Left forelimb (tissue), 1 donor: ENCODE results near the gene BIVM.
"Not testable (repeated sequence)": the region's sequence is repeated elsewhere in the genome, so short reads cannot be mapped to it uniquely, and the experiment has no call there.

Experiments used
- DNase-seq: peaks from one replicate; pipeline ENCODE4 v3.0.0-alpha.2; 2018; ENCODE audit warnings: low spot score

The BIVM gene, protein sequence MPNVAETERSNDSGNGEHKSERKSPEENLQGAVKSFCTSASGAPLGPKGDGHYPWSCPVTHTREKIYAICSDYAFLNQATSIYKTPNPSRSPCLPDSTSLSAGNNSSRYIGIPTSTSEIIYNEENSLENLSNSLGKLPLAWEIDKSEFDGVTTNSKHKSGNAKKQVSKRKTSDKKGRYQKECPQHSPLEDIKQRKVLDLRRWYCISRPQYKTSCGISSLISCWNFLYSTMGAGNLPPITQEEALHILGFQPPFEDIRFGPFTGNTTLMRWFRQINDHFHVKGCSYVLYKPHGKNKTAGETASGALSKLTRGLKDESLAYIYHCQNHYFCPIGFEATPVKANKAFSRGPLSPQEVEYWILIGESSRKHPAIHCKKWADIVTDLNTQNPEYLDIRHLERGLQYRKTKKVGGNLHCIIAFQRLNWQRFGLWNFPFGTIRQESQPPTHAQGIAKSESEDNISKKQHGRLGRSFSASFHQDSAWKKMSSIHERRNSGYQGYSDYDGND

GRCh38 chr13:102798581-102799425 is at the start of gene BIVM, which contains the start of gene POGLUT2:
Gene BIVM (plus strand): TSS chr13:102799119. CDS start chr13:102807268, 8,149 bp downstream.
Gene POGLUT2 (minus strand): TSS chr13:102798976. CDS start chr13:102798670, 306 bp downstream.
- peak; percentile 93 for DNase-seq

GRCh38 chr13:102751886-102752285 is 47.0 kb upstream of the BIVM start:
- DNase-seq = no peak

DNA sequence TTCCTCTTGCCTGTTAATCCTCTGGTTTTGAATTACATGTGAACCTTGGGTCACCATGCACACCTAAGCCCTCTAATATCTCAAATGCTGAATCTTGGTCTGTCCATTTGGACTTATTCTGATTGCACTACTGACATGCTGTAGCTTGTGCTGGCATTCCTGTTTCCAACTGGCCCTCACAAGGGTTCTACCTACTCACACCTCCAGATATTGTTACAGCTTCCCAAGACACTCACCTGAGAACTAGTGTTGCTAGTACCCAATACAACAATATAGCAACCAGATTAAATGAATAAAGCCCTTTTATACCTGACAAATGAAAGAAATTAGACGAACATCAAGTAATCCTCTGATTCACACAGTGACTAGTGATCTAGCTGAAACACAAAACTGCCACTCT is 41.9 kb upstream of the BIVM start:
- no peak for DNase-seq

GRCh38 chr13:102758842-102759241 is 40.1 kb upstream of the BIVM start:
- no peak for DNase-seq

- DNase-seq = no peak
Observed at GRCh38 chr13:102761071-102761470, 37.8 kb upstream of the BIVM start.

- no peak for DNase-seq
Observed at GRCh38 chr13:102763741-102764140, 35.2 kb upstream of the BIVM start.

- no peak for DNase-seq
Observed at GRCh38 chr13:102768909-102769308, 30.0 kb upstream of the BIVM start.

DNA sequence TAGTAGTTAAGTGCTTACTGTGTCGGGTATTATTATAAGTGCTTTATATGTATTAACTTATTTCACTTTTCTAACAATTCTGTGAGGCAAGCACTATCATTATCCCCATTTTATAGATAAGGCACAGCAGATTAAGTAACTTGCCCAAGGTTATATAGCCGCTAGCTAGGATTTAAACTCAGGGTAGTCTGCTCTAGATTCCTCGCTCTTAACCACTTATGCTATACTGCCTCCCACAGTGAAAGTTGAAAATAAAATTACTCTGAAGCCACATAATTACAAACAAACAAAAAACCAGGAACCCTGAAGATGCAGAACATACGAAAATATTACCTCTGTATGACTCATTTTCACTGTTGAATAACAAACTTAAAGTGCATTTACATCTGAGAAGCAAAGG is 29.2 kb upstream of the BIVM start:
- no peak for DNase-seq

DNA sequence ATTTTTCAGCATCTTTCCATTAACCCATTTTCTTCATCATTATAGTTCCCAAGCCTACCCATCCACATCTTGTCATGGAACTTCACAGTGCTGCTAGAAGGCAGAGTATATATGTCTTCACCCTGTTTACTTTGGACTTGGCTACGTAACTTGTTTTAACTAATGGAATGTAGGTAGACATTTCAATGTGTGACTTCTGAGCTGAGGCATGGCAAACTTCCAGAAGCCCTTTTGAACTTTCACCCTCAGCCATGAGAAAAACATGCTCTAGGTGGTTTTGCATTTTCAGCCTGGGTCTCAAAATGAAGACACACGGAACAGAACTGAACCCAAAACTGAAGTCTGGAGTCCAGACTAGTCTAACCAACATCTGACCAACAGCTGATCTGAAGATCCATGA is 28.5 kb upstream of the BIVM start:
- no peak for DNase-seq

DNA sequence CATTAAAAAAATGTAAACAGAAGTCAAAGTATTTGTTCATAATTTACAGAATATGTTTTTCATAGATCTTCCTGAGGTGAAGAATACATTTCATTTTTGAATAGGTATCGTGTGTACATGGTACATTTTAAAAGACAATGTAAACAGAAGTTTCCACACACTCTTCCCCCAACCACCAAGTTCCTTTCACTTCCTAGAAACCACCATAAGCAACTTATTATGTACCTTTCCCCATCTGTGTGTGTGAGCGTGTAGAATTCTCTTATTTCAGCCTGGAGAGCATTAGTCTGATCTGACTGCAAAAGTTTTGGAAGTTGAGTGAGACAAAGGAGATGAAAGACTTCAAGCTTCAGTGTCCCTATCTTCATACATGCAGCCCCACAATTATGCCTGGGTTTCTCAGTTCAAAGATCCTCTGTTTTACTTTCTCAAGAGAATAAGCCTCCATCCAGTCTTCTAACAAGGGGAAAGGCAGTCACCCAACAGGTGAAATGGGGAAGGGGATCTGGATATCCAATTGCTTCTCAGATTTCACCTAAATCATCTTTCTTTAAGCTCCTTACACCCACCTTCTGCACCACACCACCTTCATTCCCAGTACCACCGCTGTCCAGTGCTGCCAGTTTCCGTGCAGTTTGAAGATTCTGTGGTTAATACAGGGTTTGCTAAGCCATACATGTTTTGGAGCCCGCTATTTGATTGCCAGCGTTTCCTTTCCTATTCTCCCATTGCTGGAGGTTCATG is 27.4 kb upstream of the BIVM start:
- DNase-seq = no peak

GRCh38 chr13:102772042-102772425 is 26.9 kb upstream of the BIVM start:
- no peak for DNase-seq

DNA sequence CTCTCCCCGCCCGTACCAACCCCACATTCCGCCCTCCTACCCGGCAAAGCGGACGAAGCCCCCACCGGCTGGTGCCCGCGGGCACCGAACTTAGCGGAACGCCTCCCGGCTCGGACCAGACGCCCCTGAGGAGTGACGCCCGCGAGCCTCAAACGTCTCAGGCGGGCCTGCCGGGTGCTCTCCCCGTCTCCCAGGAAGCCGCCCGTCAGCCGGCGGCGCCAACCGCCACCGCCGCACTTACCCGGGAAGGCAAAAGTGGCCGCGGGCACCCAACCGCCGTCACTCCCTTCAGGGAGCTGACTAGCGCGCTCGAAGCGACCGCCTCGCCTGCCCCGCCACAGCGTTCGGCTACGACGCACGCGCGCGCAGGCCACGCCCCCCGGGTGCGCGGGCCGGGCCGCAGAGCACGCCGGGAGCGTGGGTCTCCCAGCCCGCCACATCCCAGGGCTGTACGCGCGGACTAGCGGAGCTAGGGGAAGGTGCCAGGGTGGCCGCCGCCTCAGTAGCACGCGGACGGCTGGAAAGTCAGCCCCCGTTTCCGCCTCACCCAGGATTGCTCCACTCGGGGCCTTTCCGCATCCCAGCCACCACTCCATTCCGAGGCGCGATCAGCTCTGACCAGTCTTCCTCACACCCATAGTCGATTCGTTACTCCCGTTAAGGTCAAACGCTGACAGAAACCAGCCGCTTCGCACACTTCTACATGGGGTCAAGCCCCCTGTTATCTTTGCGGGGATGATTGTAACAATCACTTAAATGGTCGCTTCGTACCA is 25.3 kb upstream of the BIVM start, which contains the start of gene TEX30:
Gene TEX30 (minus strand): TSS at position 346 of the 773 bp plus-strand sequence. CDS start 3,760 bp downstream, outside the sequence.
- peak; percentile 91 for DNase-seq

- DNase-seq = no peak
Observed at GRCh38 chr13:102774214-102774568, 24.7 kb upstream of the BIVM start.

DNA sequence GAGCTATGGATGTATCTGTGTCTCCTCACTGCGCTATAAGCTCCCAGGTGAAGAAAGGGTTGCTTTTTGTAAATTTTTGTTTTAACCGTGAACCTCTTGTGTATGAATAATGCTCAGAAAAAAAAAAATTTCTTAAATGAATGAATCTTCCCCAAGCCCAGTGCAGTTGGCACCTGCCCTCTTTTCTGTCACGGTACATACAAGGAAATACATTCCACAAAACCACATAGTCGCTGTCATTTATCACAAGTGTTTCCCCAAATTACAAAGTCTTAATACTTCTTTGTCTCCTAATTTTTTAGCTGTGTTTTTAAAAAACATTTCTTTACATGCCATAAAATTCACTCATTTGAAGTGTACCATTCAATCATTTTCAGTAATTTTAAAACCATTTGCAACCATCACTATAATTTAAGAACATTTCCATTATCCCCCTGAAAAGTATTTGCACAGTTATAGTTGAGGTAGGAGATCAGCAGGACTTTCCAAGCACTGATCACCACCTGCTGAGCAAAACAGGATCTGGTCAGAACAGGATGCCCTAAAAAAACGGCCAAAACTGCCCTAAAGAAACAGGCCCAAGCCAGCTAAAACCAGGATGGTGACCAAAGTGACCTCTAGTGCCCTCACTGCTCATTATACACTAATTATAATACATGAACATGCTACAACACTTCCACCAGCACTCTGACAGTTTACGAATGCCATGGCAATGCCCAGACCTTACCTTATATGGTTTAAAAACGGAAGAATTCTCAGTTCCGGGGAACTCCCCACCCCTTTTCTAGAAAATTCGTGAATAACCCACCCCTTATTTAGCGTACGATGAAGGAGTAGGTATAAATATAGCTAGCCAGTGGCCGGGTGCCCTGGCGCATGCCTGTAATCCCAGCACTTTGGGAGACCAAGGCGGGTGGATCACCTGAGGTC is 24.1 kb upstream of the BIVM start:
- no peak for DNase-seq

DNA sequence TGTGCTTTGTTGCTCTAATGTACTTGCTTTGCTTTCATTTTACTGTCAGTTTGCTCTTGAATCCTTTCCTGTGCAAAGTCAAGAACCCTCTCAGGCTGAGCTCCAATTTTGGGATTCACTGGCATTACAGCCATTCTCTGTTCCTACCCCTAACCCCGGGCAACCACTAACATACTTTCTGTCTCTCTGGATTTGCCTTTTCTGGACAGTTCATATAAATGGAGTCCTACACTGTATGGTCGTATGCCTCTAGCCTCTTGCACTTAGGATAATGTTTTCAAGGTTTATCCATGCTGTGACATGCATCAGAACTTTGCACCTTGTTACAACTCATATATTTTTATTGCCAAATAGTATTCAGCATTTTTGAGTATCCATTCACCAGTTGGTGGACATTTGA is 22.6 kb upstream of the BIVM start:
- no peak for DNase-seq

DNA sequence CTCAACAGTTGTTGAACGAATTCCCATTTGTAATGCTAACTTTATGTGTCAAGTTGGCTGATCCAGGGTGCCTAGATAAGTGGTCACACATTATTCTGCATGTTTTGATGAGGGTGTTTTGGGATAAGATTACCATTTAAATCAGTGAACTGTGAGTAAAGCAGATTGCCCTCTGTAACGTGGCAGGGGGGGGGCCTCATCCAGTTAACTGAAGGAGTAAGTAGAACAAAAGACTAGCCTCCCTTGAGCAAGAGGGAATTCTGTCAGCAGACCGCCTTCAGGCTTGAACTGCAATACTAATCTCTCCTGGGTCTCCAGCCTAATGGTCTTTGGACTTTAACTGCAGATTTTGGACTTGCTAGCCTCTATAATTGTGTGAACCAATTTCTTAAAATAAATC is 21.2 kb upstream of the BIVM start:
- DNase-seq = no peak

DNA sequence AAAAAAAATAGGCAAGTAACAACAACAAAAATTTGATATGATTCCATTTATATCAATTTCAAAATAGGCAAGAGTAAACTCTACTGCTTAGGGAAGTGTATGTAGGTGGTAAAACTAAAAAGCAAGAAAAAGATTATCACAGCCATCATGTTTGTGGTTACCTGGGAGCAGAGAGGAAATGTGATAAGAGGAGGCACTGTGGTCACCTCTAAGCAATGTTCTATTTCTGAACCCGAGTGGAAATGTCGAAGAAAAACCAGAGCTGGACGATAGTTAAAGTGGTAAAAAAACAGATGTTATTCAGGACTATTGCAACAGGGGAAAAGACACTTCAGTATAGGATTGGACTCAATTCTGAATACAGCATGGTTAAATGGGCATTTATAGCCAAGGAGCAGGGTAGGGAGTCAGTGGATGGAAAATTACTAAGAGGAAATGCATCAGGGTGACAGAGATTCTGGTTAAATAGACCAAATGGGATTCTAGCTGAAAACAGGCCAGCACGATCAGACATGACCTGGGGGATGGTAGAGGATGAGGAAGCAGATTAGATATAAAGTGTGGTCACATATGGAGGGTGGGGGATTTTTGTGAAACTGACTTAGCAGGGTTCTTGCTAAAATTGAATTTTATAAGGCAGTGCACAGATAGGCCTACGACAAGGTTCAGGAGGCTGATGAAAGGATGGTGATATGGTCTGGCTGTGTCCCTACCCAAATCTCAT is 19.3 kb upstream of the BIVM start:
- no peak for DNase-seq

DNA sequence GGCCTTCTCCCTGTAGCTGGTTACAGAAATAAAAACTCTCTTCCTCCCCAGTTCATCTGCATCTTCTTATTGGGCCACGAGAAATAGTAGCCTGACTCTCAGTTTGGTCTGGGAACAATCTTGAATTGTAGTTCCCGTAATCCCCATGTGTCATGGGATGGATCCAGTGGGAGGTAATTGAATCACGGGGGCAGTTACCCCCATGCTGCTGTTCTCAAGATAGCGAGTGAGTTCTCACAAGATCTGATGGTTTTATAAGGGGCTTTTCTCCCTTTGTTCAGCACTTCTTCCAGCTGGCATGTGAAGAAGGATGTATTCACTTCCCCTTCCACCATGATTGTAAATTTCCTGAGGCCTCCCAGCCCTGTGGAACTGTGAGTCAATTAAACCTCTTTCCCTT is 18.3 kb upstream of the BIVM start:
- not testable (repeated sequence) for DNase-seq

DNA sequence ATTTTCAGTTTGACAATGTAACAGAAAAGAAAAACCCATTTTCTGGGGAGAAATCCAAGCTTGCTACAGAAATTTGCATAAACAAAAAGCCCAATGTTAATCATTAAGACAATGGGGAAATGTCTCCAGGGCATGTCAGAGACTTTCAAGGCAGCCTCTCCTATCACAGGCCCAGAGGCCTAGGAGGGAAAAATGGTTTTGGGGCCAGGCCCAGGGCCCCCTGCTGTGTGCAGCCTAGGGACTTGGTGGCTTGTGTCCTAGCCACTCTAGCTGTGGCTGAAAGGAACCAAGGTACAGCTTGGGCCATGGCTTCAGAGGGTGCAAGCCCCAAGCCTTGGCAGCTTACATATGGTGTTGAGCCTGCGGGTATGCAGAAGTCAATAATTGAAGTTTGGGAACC is 17.3 kb upstream of the BIVM start:
- DNase-seq = no peak

GRCh38 chr13:102784483-102784882 is 14.4 kb upstream of the BIVM start:
- DNase-seq = no peak
